Lower leg skin (tissue), 4 donors: ENCODE results near the gene ZNF35. TPM values are rescaled to one million over a fixed set of nuclear protein-coding genes. Genes with fewer than 3 reads are reported as not detected.

ENCODE experiments used
- DNase-seq, 2 donors: peaks; one replicate each; pipeline ENCODE4 v3.0.0-alpha.2; 2019; ENCODE audit warnings: low spot score in 2 of 2
- H3K4me3 ChIP-seq: fragments of 200-600 bp; sonication (generic); 2 replicates; pipeline ENCODE4 v1.5.1; 2017; ENCODE audit warnings: mild to moderate bottlenecking, low read depth; ENCODE audit not compliant: poor library complexity, severe bottlenecking
- POLR2A ChIP-seq, 2 donors: fragments of 450-650 bp; IDR thresholded peaks; one replicate each; pipeline ENCODE4 v1.6.1; 2016 to 2017; ENCODE audit warnings: antibody characterized with exemption in 2 of 2, mild to moderate bottlenecking in 1 of 2, moderate library complexity in 1 of 2
- WGBS, 2 donors: methylation state at CpG; one replicate each; pipeline ENCODE4 v1.1.5; 2018; 5-methylcytosine and 5-hydroxymethylcytosine counted together
- intact Hi-C: fragments of 100-400 bp; cut with DNase I; formaldehyde crosslinking; loops from one replicate; pipeline ENCODE4 v1.15.0; 2023; ENCODE audit warnings: low total_unique reads
- total RNA-seq, 4 donors: library from RNA; depleted of rRNA; stranded (reverse); fragments of >200 nt; gene quantifications; one replicate each; pipeline ENCODE4 v1.1.0, GENCODE V29; 2016
- TF ChIP-seq, protein P1 (sequence below), 3 donors: fragments of 450-650 bp; IDR thresholded peaks; one replicate each; pipeline ENCODE4 v1.5.1; 2016; ENCODE audit warnings: antibody characterized with exemption in 3 of 3, mild to moderate bottlenecking in 3 of 3, moderate library complexity in 2 of 3

The ZNF35 gene
- total RNA-seq, 4 donors from 2014 or later, result 4.1 to 19.0 (median 9.1) TPM

DNA sequence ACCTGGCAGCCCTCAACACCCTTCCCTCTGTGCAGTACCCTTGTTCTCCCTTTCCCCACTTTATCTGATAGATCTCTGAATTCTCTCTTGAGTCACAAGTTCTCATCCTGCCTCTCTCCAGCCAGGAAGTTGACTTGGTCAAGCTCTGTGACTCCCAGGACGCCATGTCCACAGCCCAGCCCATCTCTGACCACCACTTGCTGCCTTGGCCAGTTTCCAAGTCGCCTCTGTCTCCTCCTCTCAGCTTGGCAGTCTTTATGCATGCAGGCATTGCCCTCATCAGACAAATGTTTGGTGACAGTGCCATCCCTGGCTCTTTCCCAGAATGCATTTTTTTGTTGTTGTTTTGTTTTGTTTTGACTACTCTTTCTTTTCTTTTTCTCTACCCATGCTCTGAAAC lies 25.7 kb downstream of the ZNF35 start:
- TF ChIP-seq, protein P1, sequence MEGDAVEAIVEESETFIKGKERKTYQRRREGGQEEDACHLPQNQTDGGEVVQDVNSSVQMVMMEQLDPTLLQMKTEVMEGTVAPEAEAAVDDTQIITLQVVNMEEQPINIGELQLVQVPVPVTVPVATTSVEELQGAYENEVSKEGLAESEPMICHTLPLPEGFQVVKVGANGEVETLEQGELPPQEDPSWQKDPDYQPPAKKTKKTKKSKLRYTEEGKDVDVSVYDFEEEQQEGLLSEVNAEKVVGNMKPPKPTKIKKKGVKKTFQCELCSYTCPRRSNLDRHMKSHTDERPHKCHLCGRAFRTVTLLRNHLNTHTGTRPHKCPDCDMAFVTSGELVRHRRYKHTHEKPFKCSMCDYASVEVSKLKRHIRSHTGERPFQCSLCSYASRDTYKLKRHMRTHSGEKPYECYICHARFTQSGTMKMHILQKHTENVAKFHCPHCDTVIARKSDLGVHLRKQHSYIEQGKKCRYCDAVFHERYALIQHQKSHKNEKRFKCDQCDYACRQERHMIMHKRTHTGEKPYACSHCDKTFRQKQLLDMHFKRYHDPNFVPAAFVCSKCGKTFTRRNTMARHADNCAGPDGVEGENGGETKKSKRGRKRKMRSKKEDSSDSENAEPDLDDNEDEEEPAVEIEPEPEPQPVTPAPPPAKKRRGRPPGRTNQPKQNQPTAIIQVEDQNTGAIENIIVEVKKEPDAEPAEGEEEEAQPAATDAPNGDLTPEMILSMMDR (IDR thresholded peaks at IDR 0.05), result no peak
- no peak for TF ChIP-seq POLR2A (IDR thresholded peaks at IDR 0.05)
- intact Hi-C loops, result no loop called here
- WGBS, 2 donors, result 55 to 71% methylated on average over 2 of the region's 2 CpGs
- DNase-seq, result no peak
- H3K4me3 ChIP-seq, result no peak overlapping the region

DNA sequence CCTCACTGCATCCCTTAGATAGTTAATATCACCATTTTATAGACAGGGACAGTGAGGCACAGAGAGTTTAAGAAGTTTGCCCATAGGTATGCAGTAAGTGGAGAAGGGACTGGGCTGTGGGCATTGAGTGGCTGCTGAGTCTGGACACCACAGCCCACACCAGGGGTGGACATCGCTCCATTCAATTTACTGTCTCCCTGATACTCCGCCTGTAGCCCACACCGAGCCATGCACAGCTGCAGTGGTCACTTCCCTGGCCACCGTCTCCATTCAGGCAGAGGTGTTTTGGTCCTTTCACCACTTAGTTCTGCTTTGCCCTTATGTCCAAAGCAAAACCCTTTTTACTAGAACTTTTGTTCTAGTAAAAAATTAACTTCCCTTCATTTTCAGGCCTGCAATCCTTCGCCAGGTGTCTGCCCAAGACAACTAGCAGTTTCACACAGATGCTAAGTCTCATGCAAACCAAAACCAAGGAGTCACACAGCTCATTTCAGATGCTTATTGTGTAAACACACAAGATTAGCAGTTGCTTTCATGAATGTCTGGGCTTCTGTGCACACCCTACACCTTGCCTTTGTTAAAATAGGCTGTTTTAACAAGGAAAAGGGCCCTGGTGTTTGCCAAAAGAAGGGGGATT lies 30.1 kb downstream of the ZNF35 start:
- no peak for DNase-seq
- WGBS, 2 donors, result 92 to 96% methylated on average over 5 of the region's 5 CpGs
- TF ChIP-seq POLR2A (IDR thresholded peaks at IDR 0.05), result no peak
- TF ChIP-seq, protein P1 (IDR thresholded peaks at IDR 0.05), result no peak
- intact Hi-C loops, result no loop called here
- H3K4me3 ChIP-seq, result no peak overlapping the region

DNA sequence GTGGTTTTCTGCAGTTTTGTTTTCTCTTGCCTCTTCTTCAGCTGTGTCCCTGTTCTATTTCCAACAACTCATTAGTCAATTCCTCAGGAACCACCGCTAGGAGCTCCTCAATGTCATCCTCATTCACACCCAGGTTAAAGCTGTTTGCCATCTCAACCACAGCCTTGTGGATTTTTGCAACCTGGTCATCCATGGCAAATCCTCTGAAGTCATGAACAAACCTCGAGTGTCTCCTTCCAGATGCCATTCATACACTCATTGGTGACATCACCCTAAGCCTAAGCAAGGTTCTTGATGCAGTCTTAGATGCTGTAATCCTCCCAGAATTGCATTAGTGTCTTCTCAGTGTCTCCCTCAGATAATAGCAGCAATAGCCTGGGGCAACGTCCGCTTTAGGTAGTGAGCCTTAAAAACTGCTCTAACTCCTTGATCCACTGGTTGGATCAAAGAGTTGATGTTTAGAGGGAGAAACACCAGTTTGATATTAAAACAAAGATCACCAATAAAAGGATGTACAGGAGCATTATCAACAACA lies 32.5 kb downstream of the ZNF35 start:
- intact Hi-C loops, result no loop called here
- WGBS, 2 donors, result 97% methylated on average over 4 of the region's 4 CpGs
- H3K4me3 ChIP-seq, result no peak overlapping the region
- TF ChIP-seq, protein P1 (IDR thresholded peaks at IDR 0.05), result no peak
- TF ChIP-seq POLR2A (IDR thresholded peaks at IDR 0.05), result no peak
- no peak for DNase-seq

DNA sequence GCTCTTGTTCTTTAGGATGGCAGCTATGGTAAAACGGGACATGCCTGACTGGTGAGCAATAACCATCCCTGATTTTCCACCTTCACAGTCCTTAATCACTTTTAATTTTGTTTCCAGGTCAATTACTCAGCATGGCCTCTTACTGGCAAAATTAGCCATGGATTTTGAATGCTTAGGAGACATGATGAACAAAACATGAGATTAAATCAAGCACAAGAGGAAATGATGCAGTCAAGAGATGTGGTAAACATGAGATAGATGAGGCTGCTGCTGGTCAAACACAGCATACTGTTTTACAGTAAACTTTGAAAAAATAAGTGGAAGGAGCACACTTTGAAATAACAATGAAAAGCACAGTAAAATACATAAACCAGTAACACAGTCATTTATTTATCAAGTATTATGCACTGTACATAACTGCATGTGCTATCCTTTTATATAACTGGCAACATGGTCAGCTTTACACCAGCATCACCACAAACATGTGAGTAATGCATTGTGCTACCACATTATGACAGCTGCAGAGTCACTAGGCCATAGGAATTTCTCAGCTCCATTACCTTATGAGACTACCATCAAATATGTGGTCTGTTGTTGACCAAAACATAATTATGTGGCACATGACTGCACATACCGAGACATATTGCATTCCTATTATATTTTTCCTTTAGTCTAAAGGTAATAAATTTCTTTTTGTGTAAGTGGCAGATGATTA lies 33.8 kb downstream of the ZNF35 start:
- TF ChIP-seq POLR2A (IDR thresholded peaks at IDR 0.05), result no peak
- TF ChIP-seq, protein P1 (IDR thresholded peaks at IDR 0.05), result no peak
- intact Hi-C loops, result no loop called here
- 90 to 92% methylated on average over 2 of the region's 2 CpGs for WGBS, 2 donors

DNA sequence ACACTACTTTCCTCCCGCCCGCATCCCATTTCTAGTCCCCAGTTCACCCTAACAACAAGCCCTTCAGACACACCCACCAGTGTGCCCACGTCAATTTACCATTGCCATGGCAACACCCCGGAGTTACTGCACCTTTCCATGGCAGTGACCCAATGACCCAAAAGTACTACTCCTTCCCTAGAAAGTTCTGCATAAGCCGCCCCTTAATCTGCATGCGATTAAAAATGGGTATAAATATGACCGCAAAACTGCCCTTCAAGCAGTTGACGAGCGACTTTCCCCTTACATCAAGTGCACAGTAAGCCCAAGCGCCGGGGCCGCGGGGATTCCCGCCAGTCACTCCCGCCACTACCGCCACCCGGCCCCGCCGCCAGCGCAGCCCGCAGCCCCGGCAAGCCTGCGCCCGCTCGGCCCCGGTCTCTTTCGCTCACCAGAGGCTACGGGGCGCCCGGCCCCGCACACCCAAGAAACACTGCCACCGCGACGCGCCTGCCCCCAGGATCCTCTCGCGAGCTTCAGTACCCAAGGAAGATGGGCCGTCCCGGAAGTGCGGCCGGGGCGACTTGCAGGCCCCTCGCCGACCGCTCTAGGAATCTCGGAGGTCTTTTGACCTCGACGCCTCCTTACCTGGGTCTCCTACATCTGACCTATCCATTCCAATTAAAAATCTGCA lies 36.7 kb downstream of the ZNF35 start:
- intact Hi-C loops, result no loop called here
- 2% methylated on average over 31 to 48 of the region's 48 CpGs for WGBS, 2 donors
- H3K4me3 ChIP-seq, result peak overlapping the region; percentile 64
- TF ChIP-seq, protein P1 (IDR thresholded peaks at IDR 0.05), result no peak
- no peak for TF ChIP-seq POLR2A (IDR thresholded peaks at IDR 0.05)
- peak; percentile 22 to 87 for DNase-seq

More for the DNA sequence above, 33.8 kb downstream of the ZNF35 start:
- no peak for DNase-seq
- no peak overlapping the region for H3K4me3 ChIP-seq
